Measurements from ENCODE around the gene STARD13.

STARD13 gene

GRCh38 chr13:33100886-33101285 is 184.7 kb downstream of the STARD13 start:
- Histone ChIP-seq H4K91ac (ENCODE audit: low read length) (no peak overlapping the region), H3K79me1 (replicated peaks; ENCODE audit: low read length, poor library complexity, severe bottlenecking) (no peaks in the 10 kb centered on the region)
- no CpG with 5 or more reads among the region's 3 CpGs for WGBS

GRCh38 chr13:33099860-33100259 is 185.7 kb downstream of the STARD13 start:
- no peaks in the 10 kb centered on the region for H3K4me1 ChIP-seq (ENCODE audit: control insufficient read depth, insufficient read depth, low read depth, low read length)
- H3K36me3 ChIP-seq (ENCODE audit: control insufficient read depth in 1 of 2, insufficient read depth in 2 of 2, low read depth in 1 of 2, low read length in 2 of 2): peaks cover 0 to 11% of the 10 kb centered on the region in 2 experiments
- H2BK120ac ChIP-seq (ENCODE audit: low read depth, low read length): no peak overlapping the region
- H3K18ac ChIP-seq (ENCODE audit: low read depth in 1 of 2, low read length in 2 of 2): no peak overlapping the region
- H3K4me3 ChIP-seq (ENCODE audit: insufficient read depth in 1 of 2, low read depth in 1 of 2, low read length in 2 of 2): no peak overlapping the region
- H2BK12ac ChIP-seq (ENCODE audit: low read length in 2 of 2): no peak overlapping the region
- H2BK15ac ChIP-seq (ENCODE audit: low read depth, poor library complexity, severe bottlenecking): no peak overlapping the region
- 87% methylated on average over 3 of the region's 3 CpGs for WGBS
- H3K9me3 ChIP-seq (ENCODE audit: control insufficient read depth, low read length): peaks cover 20% of the 10 kb centered on the region
- no peak overlapping the region for H4K91ac ChIP-seq (ENCODE audit: low read length)
- no peak overlapping the region for H4K8ac ChIP-seq (ENCODE audit: low read length)
- DNase-seq: no peak
- H3K27ac ChIP-seq (ENCODE audit: low read length, poor library complexity, severe bottlenecking): no peak overlapping the region
- H3K14ac ChIP-seq (ENCODE audit: low read length in 2 of 2): no peak overlapping the region
- H2BK5ac ChIP-seq (ENCODE audit: low read depth, low read length, poor library complexity, severe bottlenecking): no peak overlapping the region
- no peak overlapping the region for H3K4ac ChIP-seq (ENCODE audit: low read depth in 1 of 2, low read length in 2 of 2)
- H3K27me3 ChIP-seq (ENCODE audit: control insufficient read depth in 1 of 2, insufficient read depth in 1 of 2, low read length in 2 of 2): no peaks in the 10 kb centered on the region
- no peak overlapping the region for H2AFZ ChIP-seq (ENCODE audit: low read depth, low read length)
- no peak overlapping the region for H3K4me2 ChIP-seq (ENCODE audit: low read length, poor library complexity, severe bottlenecking)
- no peak overlapping the region for H2AK5ac ChIP-seq (ENCODE audit: low read length, severe bottlenecking)
- no peak overlapping the region for H3K23ac ChIP-seq (ENCODE audit: low read length in 2 of 2)
- no peaks in the 10 kb centered on the region for H3K79me1 ChIP-seq (replicated peaks; ENCODE audit: low read length, poor library complexity, severe bottlenecking)
- no peak overlapping the region for H3K9ac ChIP-seq (ENCODE audit: low read length)

More at GRCh38 chr13:33100886-33101285, 184.7 kb downstream of the STARD13 start:
- Histone ChIP-seq H2BK12ac (ENCODE audit: low read length in 2 of 2) (no peak overlapping the region), H3K9me3 (ENCODE audit: control insufficient read depth, low read length) (peaks cover 20% of the 10 kb centered on the region), H3K9ac (ENCODE audit: low read length) (no peak overlapping the region), H2AK5ac (ENCODE audit: low read length, severe bottlenecking) (no peak overlapping the region), H3K4me1 (ENCODE audit: control insufficient read depth, insufficient read depth, low read depth, low read length) (no peaks in the 10 kb centered on the region), H3K36me3 (ENCODE audit: control insufficient read depth in 1 of 2, insufficient read depth in 2 of 2, low read depth in 1 of 2, low read length in 2 of 2) (peaks cover 6 to 21% of the 10 kb centered on the region in 2 experiments), H3K23ac (ENCODE audit: low read length in 2 of 2) (no peak overlapping the region), H2BK5ac (ENCODE audit: low read depth, low read length, poor library complexity, severe bottlenecking) (no peak overlapping the region), H3K27ac (ENCODE audit: low read length, poor library complexity, severe bottlenecking) (no peak overlapping the region), H2BK120ac (ENCODE audit: low read depth, low read length) (no peak overlapping the region), H3K4me3 (ENCODE audit: insufficient read depth in 1 of 2, low read depth in 1 of 2, low read length in 2 of 2) (no peak overlapping the region), H2AFZ (ENCODE audit: low read depth, low read length) (no peak overlapping the region), H3K18ac (ENCODE audit: low read depth in 1 of 2, low read length in 2 of 2) (no peak overlapping the region), H4K8ac (ENCODE audit: low read length) (no peak overlapping the region), H3K4ac (ENCODE audit: low read depth in 1 of 2, low read length in 2 of 2) (no peak overlapping the region), H2BK15ac (ENCODE audit: low read depth, poor library complexity, severe bottlenecking) (no peak overlapping the region), H3K4me2 (ENCODE audit: low read length, poor library complexity, severe bottlenecking) (no peak overlapping the region), H3K27me3 (ENCODE audit: control insufficient read depth in 1 of 2, insufficient read depth in 1 of 2, low read length in 2 of 2) (no peaks in the 10 kb centered on the region), H3K14ac (ENCODE audit: low read length in 2 of 2) (no peak overlapping the region)
- DNase-seq: no peak

GRCh38 chr13:33096886-33097605 is 188.5 kb downstream of the STARD13 start:
- no peak overlapping the region for H3K9ac ChIP-seq (ENCODE audit: low read length)
- WGBS: 100% methylated on average over 2 of the region's 2 CpGs
- H3K4me3 ChIP-seq (ENCODE audit: insufficient read depth in 1 of 2, low read depth in 1 of 2, low read length in 2 of 2): no peak overlapping the region

GRCh38 chr13:33092073-33092987 is 193.2 kb downstream of the STARD13 start:
- Histone ChIP-seq H3K27me3 (ENCODE audit: control insufficient read depth in 1 of 2, insufficient read depth in 1 of 2, low read length in 2 of 2) (no peaks in the 10 kb centered on the region), H3K9ac (ENCODE audit: low read length) (no peak overlapping the region), H4K91ac (ENCODE audit: low read length) (no peak overlapping the region), H2AK5ac (ENCODE audit: low read length, severe bottlenecking) (no peak overlapping the region), H3K23ac (ENCODE audit: low read length in 2 of 2) (no peak overlapping the region), H2BK120ac (ENCODE audit: low read depth, low read length) (no peak overlapping the region), H3K4ac (ENCODE audit: low read depth in 1 of 2, low read length in 2 of 2) (peak overlapping the region in 1 of 2 experiments; percentile 60), H3K9me3 (ENCODE audit: control insufficient read depth, low read length) (peaks cover 6% of the 10 kb centered on the region), H2BK5ac (ENCODE audit: low read depth, low read length, poor library complexity, severe bottlenecking) (no peak overlapping the region), H3K79me1 (replicated peaks; ENCODE audit: low read length, poor library complexity, severe bottlenecking) (no peaks in the 10 kb centered on the region), H3K27ac (ENCODE audit: low read length, poor library complexity, severe bottlenecking) (no peak overlapping the region), H3K4me1 (ENCODE audit: control insufficient read depth, insufficient read depth, low read depth, low read length) (no peaks in the 10 kb centered on the region), H4K8ac (ENCODE audit: low read length) (no peak overlapping the region), H3K36me3 (ENCODE audit: control insufficient read depth in 1 of 2, insufficient read depth in 2 of 2, low read depth in 1 of 2, low read length in 2 of 2) (no peaks in the 10 kb centered on the region), H2AFZ (ENCODE audit: low read depth, low read length) (no peak overlapping the region), H3K4me3 (ENCODE audit: insufficient read depth in 1 of 2, low read depth in 1 of 2, low read length in 2 of 2) (no peak overlapping the region), H3K4me2 (ENCODE audit: low read length, poor library complexity, severe bottlenecking) (no peak overlapping the region), H3K14ac (ENCODE audit: low read length in 2 of 2) (no peak overlapping the region), H2BK15ac (ENCODE audit: low read depth, poor library complexity, severe bottlenecking) (peak overlapping the region; percentile 26), H2BK12ac (ENCODE audit: low read length in 2 of 2) (peak overlapping the region in 1 of 2 experiments; percentile 86), H3K18ac (ENCODE audit: low read depth in 1 of 2, low read length in 2 of 2) (peak overlapping the region in 1 of 2 experiments; percentile 63)
- no peak for DNase-seq
- 91% methylated on average over 10 of the region's 11 CpGs for WGBS

More at GRCh38 chr13:33096886-33097605, 188.5 kb downstream of the STARD13 start:
- Histone ChIP-seq H3K36me3 (ENCODE audit: control insufficient read depth in 1 of 2, insufficient read depth in 2 of 2, low read depth in 1 of 2, low read length in 2 of 2) (no peaks in the 10 kb centered on the region), H2BK5ac (ENCODE audit: low read depth, low read length, poor library complexity, severe bottlenecking) (no peak overlapping the region), H3K4me2 (ENCODE audit: low read length, poor library complexity, severe bottlenecking) (no peak overlapping the region), H3K18ac (ENCODE audit: low read depth in 1 of 2, low read length in 2 of 2) (no peak overlapping the region), H3K4me1 (ENCODE audit: control insufficient read depth, insufficient read depth, low read depth, low read length) (no peaks in the 10 kb centered on the region), H3K79me1 (replicated peaks; ENCODE audit: low read length, poor library complexity, severe bottlenecking) (no peaks in the 10 kb centered on the region), H4K91ac (ENCODE audit: low read length) (no peak overlapping the region), H3K27ac (ENCODE audit: low read length, poor library complexity, severe bottlenecking) (no peak overlapping the region), H3K23ac (ENCODE audit: low read length in 2 of 2) (no peak overlapping the region), H3K14ac (ENCODE audit: low read length in 2 of 2) (no peak overlapping the region), H2AK5ac (ENCODE audit: low read length, severe bottlenecking) (no peak overlapping the region), H3K4ac (ENCODE audit: low read depth in 1 of 2, low read length in 2 of 2) (no peak overlapping the region), H2BK120ac (ENCODE audit: low read depth, low read length) (no peak overlapping the region), H3K9me3 (ENCODE audit: control insufficient read depth, low read length) (peaks cover 20% of the 10 kb centered on the region), H3K27me3 (ENCODE audit: control insufficient read depth in 1 of 2, insufficient read depth in 1 of 2, low read length in 2 of 2) (no peaks in the 10 kb centered on the region), H2BK12ac (ENCODE audit: low read length in 2 of 2) (no peak overlapping the region), H4K8ac (ENCODE audit: low read length) (no peak overlapping the region), H2AFZ (ENCODE audit: low read depth, low read length) (no peak overlapping the region), H2BK15ac (ENCODE audit: low read depth, poor library complexity, severe bottlenecking) (no peak overlapping the region)
- no peak for DNase-seq
